H1 (cell line): Measurements from ENCODE around the gene SH2D4B. TPM values are rescaled to one million over a fixed set of nuclear protein-coding genes. Genes with fewer than 3 reads are reported as not detected.

Experiments
- CTCF ChIA-PET: fragments of 300-600 bp; sonication (Branson Sonifier 250); formaldehyde crosslinking; loops from one replicate; lab custom pipeline; 2021; ENCODE audit not compliant: partially characterized antibody; lab: Charles Lee
- POLR2A ChIA-PET: fragments of 300-600 bp; sonication (Branson Sonifier 250); formaldehyde crosslinking; loops from one replicate; lab custom pipeline; 2021; ENCODE audit warnings: inconsistent platforms; ENCODE audit not compliant: partially characterized antibody; lab: Charles Lee
- DNase-seq, 2 experiments: peaks; one replicate each; pipeline versions ENCODE4 v3.0.0 to v3.0.0-alpha.2; 2010 to 2022; ENCODE audit warnings: low spot score in 2 of 2, low read depth in 1 of 2, mixed read lengths in 1 of 2
- FAIRE-seq: peaks from 2 replicates; lab custom pipeline; 2011; peaks lifted over from hg19 to GRCh38; lab: Jason Lieb, UNC
- H2AFZ ChIP-seq: 2 replicates; pipeline ENCODE4 v1.8.1; 2012; ENCODE audit warnings: low read length, inconsistent platforms
- H2AK5ac ChIP-seq: 2 replicates; pipeline ENCODE4 v1.6.1; 2013; ENCODE audit warnings: low read depth, low read length
- H2BK120ac ChIP-seq: replicated peaks from 2 replicates; pipeline ENCODE3; 2013; ENCODE audit warnings: low read depth, low read length, inconsistent platforms
- H2BK12ac ChIP-seq: 2 replicates; pipeline ENCODE4 v1.6.1; 2013; ENCODE audit warnings: low read depth, low read length
- H2BK15ac ChIP-seq: 2 replicates; pipeline ENCODE4 v1.6.1; 2013; ENCODE audit warnings: low read length
- H2BK20ac ChIP-seq: 2 replicates; pipeline ENCODE4 v1.6.1; 2013; ENCODE audit warnings: low read length
- H2BK5ac ChIP-seq: 2 replicates; pipeline ENCODE4 v1.6.1; 2013; ENCODE audit warnings: low read depth, low read length
- H3K14ac ChIP-seq: 2 replicates; pipeline ENCODE4 v1.6.1; 2013; ENCODE audit warnings: inconsistent platforms; ENCODE audit not compliant: insufficient read length
- H3K18ac ChIP-seq: 2 replicates; pipeline ENCODE4 v1.6.1; 2013; ENCODE audit warnings: low read length; ENCODE audit errors: extremely low read depth
- H3K23ac ChIP-seq: 2 replicates; pipeline ENCODE4 v1.6.1; 2013; ENCODE audit warnings: inconsistent platforms; ENCODE audit not compliant: insufficient read length
- H3K23me2 ChIP-seq: 2 replicates; pipeline ENCODE4 v1.6.1; 2013; ENCODE audit warnings: low read depth, low read length
- H3K27ac ChIP-seq: 2 replicates; pipeline ENCODE4 v1.6.1; 2011; ENCODE audit warnings: low read depth, low read length, inconsistent platforms
- H3K27me3 ChIP-seq, 4 experiments: replicated peaks in 1 of 4; 1 replicate in 1 of 4; 2 replicates in 3 of 4; pipeline versions ENCODE4 v1.6.1 to v1.8.1; 2011 to 2013; ENCODE audit warnings: low read length in 3 of 4, mild to moderate bottlenecking in 3 of 4, inconsistent platforms in 2 of 4, mixed read lengths in 2 of 4, moderate library complexity in 1 of 4; ENCODE audit not compliant: control insufficient read depth in 3 of 4, insufficient read depth in 3 of 4; ENCODE audit errors: extremely low read depth in 1 of 4
- H3K36me3 ChIP-seq, 4 experiments: 2 replicates each; pipeline versions ENCODE4 v1.6.1 to v1.8.1; 2011 to 2013; ENCODE audit warnings: mild to moderate bottlenecking in 4 of 4, low read length in 3 of 4, moderate library complexity in 2 of 4, control low read depth in 1 of 4, inconsistent platforms in 1 of 4; ENCODE audit not compliant: insufficient read depth in 4 of 4, control insufficient read depth in 2 of 4
- H3K4ac ChIP-seq: replicated peaks from 2 replicates; pipeline ENCODE3; 2013; ENCODE audit warnings: low read length, low read depth, mixed read lengths, inconsistent platforms; ENCODE audit not compliant: insufficient read length
- H3K4me1 ChIP-seq, 4 experiments: replicated peaks in 1 of 4; 1 replicate in 1 of 4; 2 replicates in 3 of 4; pipeline versions ENCODE4 v1.6.1 to v1.8.1; 2011 to 2013; ENCODE audit warnings: low read length in 3 of 4, inconsistent platforms in 2 of 4, mixed read lengths in 1 of 4; ENCODE audit not compliant: insufficient read depth in 4 of 4, control insufficient read depth in 3 of 4
- H3K4me2 ChIP-seq, 2 experiments: 2 replicates each; pipeline versions ENCODE4 v1.6.1 to v1.8.1; 2011 to 2013; ENCODE audit warnings: low read depth in 2 of 2, low read length in 2 of 2, control low read depth in 1 of 2, inconsistent platforms in 1 of 2, mild to moderate bottlenecking in 1 of 2; ENCODE audit not compliant: insufficient read depth in 1 of 2
- H3K4me3 ChIP-seq, 4 experiments: fragments of 200-600, 300-600 bp in 1 of 4; sonication (generic), shearing (Covaris generic), sonication (Bioruptor Twin) in 1 of 4; 2 replicates each; pipeline versions ENCODE4 v1.5.1 to v1.8.1; 2011 to 2016; ENCODE audit warnings: low read length in 4 of 4, low read depth in 3 of 4, control low read depth in 2 of 4, inconsistent platforms in 2 of 4, mild to moderate bottlenecking in 2 of 4, mixed read lengths in 1 of 4, moderate library complexity in 1 of 4; ENCODE audit not compliant: insufficient read depth in 2 of 4; ENCODE audit errors: extremely low read depth in 1 of 4
- H3K56ac ChIP-seq: replicated peaks from 2 replicates; pipeline ENCODE3; 2013; ENCODE audit warnings: low read depth, mild to moderate bottlenecking, mixed read lengths, low read length, inconsistent platforms; ENCODE audit not compliant: insufficient read length
- H3K79me1 ChIP-seq: 2 replicates; pipeline ENCODE4 v1.6.1; 2013; ENCODE audit warnings: low read depth, low read length, control low read depth
- H3K79me2 ChIP-seq, 2 experiments: 2 replicates each; pipeline versions ENCODE4 v1.6.1 to v1.8.1; 2012 to 2013; ENCODE audit warnings: low read length in 2 of 2, mild to moderate bottlenecking in 2 of 2, inconsistent platforms in 1 of 2; ENCODE audit not compliant: insufficient read depth in 2 of 2, control insufficient read depth in 1 of 2
- H3K9ac ChIP-seq, 4 experiments: replicated peaks in 1 of 4; 1 replicate in 1 of 4; 2 replicates in 3 of 4; pipeline versions ENCODE4 v1.6.1 to v1.8.1; 2011 to 2013; ENCODE audit warnings: low read depth in 3 of 4, low read length in 3 of 4, control low read depth in 2 of 4, mild to moderate bottlenecking in 2 of 4, moderate library complexity in 2 of 4, inconsistent platforms in 1 of 4; ENCODE audit errors: extremely low read depth in 1 of 4
- H3K9me3 ChIP-seq, 2 experiments: 2 replicates each; pipeline versions ENCODE4 v1.6.1 to v1.8.1; 2012 to 2013; ENCODE audit warnings: mild to moderate bottlenecking in 2 of 2, moderate library complexity in 2 of 2, control low read depth in 1 of 2, inconsistent platforms in 1 of 2, low read depth in 1 of 2, low read length in 1 of 2, mixed read lengths in 1 of 2; ENCODE audit not compliant: insufficient read depth in 2 of 2
- H4K20me1 ChIP-seq, 2 experiments: replicated peaks in 1 of 2; 2 replicates each; pipeline versions ENCODE3 to v1.8.1; 2011 to 2013; ENCODE audit warnings: inconsistent platforms in 2 of 2, low read length in 2 of 2, mild to moderate bottlenecking in 1 of 2; ENCODE audit not compliant: insufficient read depth in 2 of 2, control insufficient read depth in 1 of 2
- H4K5ac ChIP-seq: 2 replicates; pipeline ENCODE4 v1.6.1; 2013; ENCODE audit warnings: low read length, low read depth, mixed read lengths, inconsistent platforms; ENCODE audit not compliant: insufficient read length
- H4K8ac ChIP-seq: 2 replicates; pipeline ENCODE4 v1.8.0; 2013; ENCODE audit warnings: mild to moderate bottlenecking, moderate library complexity, low read length, inconsistent platforms; ENCODE audit not compliant: insufficient read depth; ENCODE audit errors: extremely low read depth
- H4K91ac ChIP-seq: replicated peaks from 2 replicates; pipeline ENCODE3; 2013; ENCODE audit warnings: low read length, mixed read lengths, inconsistent platforms; ENCODE audit not compliant: insufficient read length
- HDAC2 ChIP-seq, 2 experiments: fragments of 300-600 bp in 1 of 2; sonication (generic) in 1 of 2; IDR thresholded peaks; 2 replicates each; pipeline ENCODE4 v1.6.1; 2011 to 2012; ENCODE audit warnings: low read depth in 2 of 2, low read length in 2 of 2, mild to moderate bottlenecking in 2 of 2, moderate library complexity in 2 of 2, borderline replicate concordance in 1 of 2, inconsistent platforms in 1 of 2
- KDM5A ChIP-seq: fragments of 200-600 bp; IDR thresholded peaks from 2 replicates; pipeline ENCODE4 v1.7.1; 2012; ENCODE audit warnings: mild to moderate bottlenecking, low read length, inconsistent platforms, mixed read lengths
- POLR2AphosphoS5 ChIP-seq: IDR thresholded peaks from 2 replicates; pipeline ENCODE4 v1.6.1; 2011; ENCODE audit warnings: low read depth, low read length
- RXRA ChIP-seq: IDR thresholded peaks from 2 replicates; pipeline ENCODE4 v1.6.1; 2011; ENCODE audit warnings: low read depth, mild to moderate bottlenecking, low read length, moderate library complexity; ENCODE audit not compliant: insufficient read depth
- SIN3A ChIP-seq, 2 experiments: IDR thresholded peaks in 1 of 2; conservative IDR thresholded peaks in 1 of 2; 2 replicates each; pipeline ENCODE4 v1.6.1; 2011 to 2012; ENCODE audit warnings: low read length in 2 of 2, improper control_type of control experiment in 1 of 2, low read depth in 1 of 2, mild to moderate bottlenecking in 1 of 2
- TCF12 ChIP-seq: IDR thresholded peaks from 2 replicates; pipeline ENCODE4 v1.6.1; 2011; ENCODE audit warnings: low read depth, mild to moderate bottlenecking, low read length
- YY1 ChIP-seq: IDR thresholded peaks from 2 replicates; pipeline ENCODE4 v1.6.1; 2011; ENCODE audit warnings: low read depth, mild to moderate bottlenecking, low read length
- WGBS, 2 experiments: shearing (Covaris generic) in 1 of 2; methylation state at CpG; one replicate each; pipeline versions ENCODE4 v1.1.6 to v1.1.7; 2013 to 2015; ENCODE audit warnings: low lambda C conversion rate in 2 of 2, mixed read lengths in 2 of 2, inconsistent platforms in 1 of 2, low coverage in 1 of 2, missing lambda C conversion rate in 1 of 2; ENCODE audit not compliant: insufficient replicate concordance in 2 of 2, insufficient coverage in 1 of 2, insufficient read length in 1 of 2; ENCODE audit errors: extremely low coverage in 1 of 2, missing lambda C conversion rate in 1 of 2; 5-methylcytosine and 5-hydroxymethylcytosine counted together
- polyA plus RNA-seq, 7 experiments: library from polyadenylated mRNA; depleted of rRNA in 3 of 7; stranded (reverse) in 5 of 7; unstranded in 2 of 7; fragments of >200 nt in 5 of 7; fragments of 200-250 nt in 2 of 7; gene quantifications; 1 replicate in 5 of 7; 2 replicates in 1 of 7; 4 replicates in 1 of 7; pipeline versions ENCODE4 v1.2.1 to v1.2.3, GENCODE V29; 2011 to 2013; ENCODE audit warnings: missing spikeins in 2 of 7, mixed read lengths in 2 of 7
- total RNA-seq: library from RNA; stranded (reverse); fragmentation: NEBNext Ultra II Directional; extraction: Animal tissue kit (Norgen Biotek cat#: 25700); gene quantifications from 2 replicates; pipeline ENCODE4 v1.2.1, GENCODE V29; 2021
- TF ChIP-seq, protein P1 (sequence below): IDR thresholded peaks from 2 replicates; pipeline ENCODE4 v1.6.1; 2011; ENCODE audit warnings: low read depth, mild to moderate bottlenecking, low read length; ENCODE audit not compliant: insufficient read depth

Gene SH2D4B
- total and polyA plus RNA-seq, 2 of the 8 experiments (the other 6 are each of a cell fraction or from before 2014, with no cell fraction given): 0.06 to 0.13 TPM

DNA sequence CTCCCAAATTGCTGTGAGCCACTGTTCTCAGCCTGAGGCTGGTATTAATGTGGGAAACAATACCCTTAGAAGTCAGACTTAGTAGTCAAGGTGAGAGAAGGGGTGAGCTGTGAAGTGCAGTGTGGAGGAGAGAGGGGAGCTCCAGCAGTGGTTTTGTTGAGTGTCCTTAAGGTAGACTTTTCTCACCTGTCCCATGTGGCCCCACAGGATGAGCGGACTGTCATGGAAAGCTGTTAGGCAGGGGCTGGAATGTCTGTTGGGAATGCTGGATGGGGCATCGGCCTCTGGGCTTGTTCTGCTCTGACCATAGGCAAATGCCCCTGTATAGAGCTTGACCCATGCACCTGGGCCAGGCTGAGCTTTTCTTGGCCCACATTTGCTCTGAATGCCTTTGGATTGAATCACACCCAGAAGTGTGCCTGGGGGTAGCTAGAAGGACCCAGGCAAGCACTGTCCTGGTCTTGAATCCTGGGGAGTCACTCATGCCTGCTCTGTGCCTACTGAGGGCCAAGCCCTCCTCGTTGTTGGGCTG, 36.3 kb upstream of the SH2D4B start:
- Histone ChIP-seq H2BK120ac (no peak overlapping the region), H3K23me2 (no peaks in the 10 kb centered on the region; the same call in 1 of the 2 replicates), H3K9me3 (no peaks in the 10 kb centered on the region), H3K18ac (no peak overlapping the region), H4K91ac (no peak overlapping the region), H4K5ac (no peak overlapping the region), H3K56ac (no peak overlapping the region), H2BK20ac (no peak overlapping the region), H3K14ac (no peak overlapping the region), H3K79me2 (peaks cover 0 to 61% of the 10 kb centered on the region in 2 experiments; a peak in 2 of 4 replicates), H3K4me2 (no peak overlapping the region), H3K79me1 (peaks cover 16% of the 10 kb centered on the region), H2BK5ac (no peak overlapping the region), H3K27ac (no peak overlapping the region), H4K20me1 (peaks cover 26 to 32% of the 10 kb centered on the region in 2 experiments), H3K4me3 (no peak overlapping the region), H3K4ac (no peak overlapping the region), H2AK5ac (no peak overlapping the region), H2AFZ (no peak overlapping the region), H3K23ac (no peak overlapping the region), H3K27me3 (no peaks in the 10 kb centered on the region), H3K36me3 (no peaks in the 10 kb centered on the region), H3K9ac (no peak overlapping the region), H4K8ac (no peak overlapping the region), H2BK12ac (no peak overlapping the region), H2BK15ac (no peak overlapping the region), H3K4me1 (peaks cover 9 to 41% (median 19%) of the 10 kb centered on the region in 4 experiments)
- 92% methylated on average over 3 of the region's 3 CpGs; no CpG with 5 or more reads in 1 of the 2 experiments for WGBS, 2 experiments
- ChIA-PET POLR2A (interaction anchor here (0.5 to 1.2 kb wide), 3 partner anchors 37 to 143 kb away, joined by 3 read pairs; no protein-coding TSS in a partner anchor), CTCF (interaction anchor here (0.9 to 21.9 kb wide), 6 partner anchors 10 to 117 kb away, joined by 3 to 1263 read pairs (median 44); partner anchors contain the start of gene TSPAN14)
- TF ChIP-seq POLR2AphosphoS5: no peak
- TF ChIP-seq, protein P1, sequence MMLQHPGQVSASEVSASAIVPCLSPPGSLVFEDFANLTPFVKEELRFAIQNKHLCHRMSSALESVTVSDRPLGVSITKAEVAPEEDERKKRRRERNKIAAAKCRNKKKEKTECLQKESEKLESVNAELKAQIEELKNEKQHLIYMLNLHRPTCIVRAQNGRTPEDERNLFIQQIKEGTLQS: no peak
- TF ChIP-seq KDM5A: no peak
- no peak for TF ChIP-seq HDAC2 (IDR thresholded peaks at IDR 0.05; ENCODE audit: borderline replicate concordance in 1 of 2, low read depth in 2 of 2, low read length in 2 of 2)
- TF ChIP-seq TCF12: no peak
- TF ChIP-seq YY1: no peak
- no peak for TF ChIP-seq RXRA
- TF ChIP-seq SIN3A (conservative IDR thresholded peaks at IDR 0.05 in 1 of 2, IDR thresholded peaks at IDR 0.05 in 1 of 2; ENCODE audit: low read depth in 1 of 2, low read length in 2 of 2): no peak
- DNase-seq (no peak), FAIRE-seq (no peak)
